ENCODE measurements around the gene ITGA11.

Gene ITGA11

DNA sequence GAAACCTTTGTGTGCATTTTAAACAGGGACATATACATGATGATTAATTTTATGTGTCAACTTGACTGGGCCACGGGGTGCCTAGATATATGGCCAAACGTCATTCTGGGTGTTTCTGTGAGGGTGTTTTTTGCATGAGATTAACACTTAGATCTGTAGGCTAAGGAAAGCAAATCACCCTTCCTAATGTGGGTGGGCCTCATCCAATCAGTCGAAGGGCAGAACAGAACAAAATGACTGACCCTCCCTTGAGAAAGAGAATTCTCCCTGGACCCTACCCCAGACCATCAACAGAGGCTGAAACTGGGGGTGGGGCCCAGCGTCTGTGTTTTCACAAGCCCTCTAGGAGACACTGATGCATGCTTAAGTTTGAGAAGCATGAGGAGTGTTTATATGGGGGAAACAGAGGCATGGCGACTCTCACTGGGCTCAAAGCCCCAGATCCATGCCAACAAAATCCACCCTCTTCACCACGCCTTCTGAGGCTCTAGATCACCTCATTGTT lies 56.2 kb downstream of the ITGA11 start:
- no peaks in the 10 kb centered on the region for H3K36me3 ChIP-seq
- H3K4me3 ChIP-seq (ENCODE audit: low read depth, low read length) = no peak overlapping the region
- no peak for DNase-seq
- TF ChIP-seq CTCF (IDR thresholded peaks at IDR 0.05; ENCODE audit: low read depth, low read length) = no peak
- H3K27me3 ChIP-seq = no peaks in the 10 kb centered on the region
- H3K9me3 ChIP-seq = no peaks in the 10 kb centered on the region
- H3K4me1 ChIP-seq = no peaks in the 10 kb centered on the region

DNA sequence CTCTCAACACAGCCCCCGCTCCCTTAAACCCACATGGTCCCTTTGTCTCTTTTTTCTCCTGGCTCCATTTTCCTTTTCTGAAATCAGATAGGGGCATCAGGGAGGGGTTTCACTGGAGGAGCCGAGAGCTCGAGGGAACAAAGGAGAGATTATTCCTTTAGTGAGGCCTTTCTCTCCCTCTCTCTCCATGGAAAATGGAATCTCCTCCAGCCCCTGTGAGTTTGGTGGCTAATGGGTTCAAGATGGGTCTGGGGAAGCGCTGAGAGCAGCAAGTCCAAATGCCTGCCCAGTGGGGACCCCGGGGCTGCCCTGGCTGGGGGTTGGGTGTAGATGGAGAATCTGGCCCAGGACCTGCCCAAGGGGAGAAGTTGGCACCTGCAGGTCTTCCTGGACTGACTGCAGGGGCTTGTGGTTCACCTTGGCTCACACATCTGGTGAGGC lies 56.8 kb downstream of the ITGA11 start:
- no peak for DNase-seq
- TF ChIP-seq CTCF (IDR thresholded peaks at IDR 0.05; ENCODE audit: low read depth, low read length) = no peak
- H3K9me3 ChIP-seq = no peaks in the 10 kb centered on the region
- H3K4me1 ChIP-seq = no peaks in the 10 kb centered on the region
- no peaks in the 10 kb centered on the region for H3K36me3 ChIP-seq
- no peaks in the 10 kb centered on the region for H3K27me3 ChIP-seq
- no peak overlapping the region for H3K4me3 ChIP-seq (ENCODE audit: low read depth, low read length)

DNA sequence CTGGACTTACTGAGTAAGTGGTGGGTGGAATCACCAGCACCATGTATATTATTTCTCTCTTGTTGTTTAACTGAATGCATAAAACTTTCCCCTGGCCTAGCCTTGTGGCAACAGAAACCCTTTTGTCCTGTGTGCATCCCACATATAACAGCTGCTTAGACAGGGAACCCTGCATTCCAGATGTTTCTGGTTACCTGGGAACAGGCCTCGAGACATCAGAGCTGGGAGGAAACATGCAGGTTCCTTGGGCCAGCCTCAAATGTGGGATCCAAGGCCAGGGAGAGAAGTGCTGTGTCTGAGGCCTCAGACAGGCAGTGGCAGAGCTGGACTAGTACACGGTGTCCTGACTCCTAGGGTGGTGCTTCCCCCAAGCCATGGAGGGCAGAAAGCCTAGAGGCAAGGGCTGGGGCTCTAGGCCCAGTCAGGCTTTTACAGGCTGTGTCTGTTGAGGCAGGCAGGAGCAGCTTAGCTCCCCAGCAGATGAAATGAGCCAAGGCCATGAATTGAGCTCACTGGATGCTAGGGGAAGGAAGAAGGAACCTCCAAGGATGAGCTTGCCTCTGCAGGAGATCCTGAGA lies 57.7 kb downstream of the ITGA11 start:
- Histone ChIP-seq H3K9me3 (no peaks in the 10 kb centered on the region), H3K36me3 (no peaks in the 10 kb centered on the region), H3K4me3 (ENCODE audit: low read depth, low read length) (no peak overlapping the region), H3K27me3 (no peaks in the 10 kb centered on the region), H3K4me1 (no peaks in the 10 kb centered on the region)
- TF ChIP-seq CTCF (IDR thresholded peaks at IDR 0.05; ENCODE audit: low read depth, low read length) = no peak
- no peak for DNase-seq

DNA sequence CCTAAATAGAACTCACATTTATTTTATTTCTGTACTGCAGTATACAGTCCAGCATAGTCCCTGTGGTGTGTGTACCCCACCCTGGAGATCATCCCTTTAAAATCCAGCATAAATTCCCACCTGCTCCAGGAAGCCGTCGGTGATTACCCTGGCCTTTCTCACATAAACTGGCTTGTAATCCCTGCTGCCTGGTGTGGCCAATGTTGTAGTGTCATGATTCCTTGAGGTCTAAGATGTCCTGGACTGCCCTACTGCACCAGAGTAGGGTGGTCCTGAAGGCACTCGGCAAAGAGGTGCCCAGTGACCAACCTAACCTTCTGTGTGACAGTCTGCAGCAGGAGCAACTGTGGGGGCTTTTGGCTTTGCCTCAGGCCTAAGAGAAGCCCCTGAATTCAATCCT lies 58.9 kb downstream of the ITGA11 start:
- no peak for DNase-seq
- Histone ChIP-seq H3K4me1 (no peaks in the 10 kb centered on the region), H3K9me3 (no peaks in the 10 kb centered on the region), H3K36me3 (no peaks in the 10 kb centered on the region), H3K27me3 (no peaks in the 10 kb centered on the region), H3K4me3 (ENCODE audit: low read depth, low read length) (no peak overlapping the region)
- no peak for TF ChIP-seq CTCF (IDR thresholded peaks at IDR 0.05; ENCODE audit: low read depth, low read length)

DNA sequence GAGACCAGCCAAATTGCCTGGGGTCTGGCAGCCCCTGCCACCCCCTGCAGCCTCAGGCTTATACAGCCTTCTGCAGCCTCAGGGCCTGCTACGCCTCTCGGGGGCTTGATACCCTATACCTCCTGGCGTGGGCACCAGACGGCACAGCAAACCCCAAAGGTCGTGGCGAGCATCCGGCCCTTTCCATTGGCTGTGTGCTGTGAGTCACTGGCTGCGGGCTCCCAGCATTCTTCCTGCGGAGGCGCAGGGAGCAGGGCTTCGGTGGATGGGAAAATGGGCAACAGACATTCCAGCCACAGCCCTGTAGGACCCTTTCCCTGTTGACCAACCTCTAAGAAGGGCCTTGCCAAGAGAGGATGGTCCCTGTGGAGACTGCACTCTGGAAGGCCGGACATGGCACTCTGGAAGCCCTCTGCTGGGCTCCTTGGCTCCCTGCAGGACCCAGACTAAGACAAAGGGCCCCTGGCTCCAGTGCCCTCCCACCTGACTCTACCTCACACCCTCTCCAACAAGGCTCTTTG lies 59.6 kb downstream of the ITGA11 start:
- no peaks in the 10 kb centered on the region for H3K27me3 ChIP-seq
- peak; percentile 40 for DNase-seq
- peak; percentile 53 for TF ChIP-seq CTCF (IDR thresholded peaks at IDR 0.05; ENCODE audit: low read depth, low read length)
- no peaks in the 10 kb centered on the region for H3K36me3 ChIP-seq
- H3K4me3 ChIP-seq (ENCODE audit: low read depth, low read length) = no peak overlapping the region
- H3K4me1 ChIP-seq = no peaks in the 10 kb centered on the region
- no peaks in the 10 kb centered on the region for H3K9me3 ChIP-seq

DNA sequence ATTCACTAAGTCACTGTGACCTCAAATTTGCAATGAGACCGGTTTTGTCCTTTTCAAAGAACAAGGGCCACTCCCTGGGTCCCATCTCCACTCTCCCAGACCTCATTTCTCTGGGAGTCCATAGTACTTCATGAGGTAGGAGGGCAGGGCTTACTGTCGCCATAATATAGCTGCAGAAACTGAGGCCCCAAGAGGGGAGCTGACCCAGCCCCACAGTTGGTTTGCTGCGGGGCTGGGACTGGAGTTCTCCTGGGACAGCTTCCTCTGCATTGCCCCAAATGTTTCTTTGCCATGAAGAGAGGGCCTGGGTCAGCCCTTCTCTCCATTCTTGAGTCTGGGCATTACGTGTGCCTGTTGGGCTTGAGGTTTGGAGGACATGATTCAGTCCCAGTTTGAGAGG lies 60.1 kb downstream of the ITGA11 start:
- Histone ChIP-seq H3K4me1 (no peaks in the 10 kb centered on the region), H3K4me3 (ENCODE audit: low read depth, low read length) (no peak overlapping the region), H3K27me3 (no peaks in the 10 kb centered on the region), H3K9me3 (no peaks in the 10 kb centered on the region), H3K36me3 (no peaks in the 10 kb centered on the region)
- DNase-seq = no peak
- TF ChIP-seq CTCF (IDR thresholded peaks at IDR 0.05; ENCODE audit: low read depth, low read length) = no peak

Measured in BE2C (cell line).